HG02885 (cell line): ENCODE results near the gene MBOAT2.
"Not testable (repeated sequence)": the region's sequence is repeated elsewhere in the genome, so short reads cannot be mapped to it uniquely, and the experiment has no call there.

ENCODE experiments used
- ATAC-seq: cut with Tn5 transposase; IDR thresholded peaks from one replicate; pipeline ENCODE4 v1.9.1; 2021; ENCODE audit warnings: mild to moderate bottlenecking; ENCODE audit not compliant: unreplicated experiment, poor library complexity

MBOAT2 gene

GRCh38 chr2:9003616-9004337 lies at the start of gene MBOAT2:
Gene MBOAT2 (minus strand): TSS chr2:9003684. CDS start chr2:9003614, 70 bp downstream.
- peak; percentile 94 for ATAC-seq

- ATAC-seq = no peak
Observed at GRCh38 chr2:9052821-9053533, 49.5 kb upstream of the MBOAT2 start.

GRCh38 chr2:9051451-9051850 lies 48.0 kb upstream of the MBOAT2 start:
- not testable (repeated sequence) for ATAC-seq

GRCh38 chr2:9050122-9050809 lies 46.8 kb upstream of the MBOAT2 start:
- no peak for ATAC-seq

GRCh38 chr2:9045595-9045994 lies 42.1 kb upstream of the MBOAT2 start:
- no peak for ATAC-seq

- ATAC-seq = not testable (repeated sequence)
Observed at GRCh38 chr2:9043491-9043890, 40.0 kb upstream of the MBOAT2 start.

GRCh38 chr2:9037166-9037565 lies 33.7 kb upstream of the MBOAT2 start:
- no peak for ATAC-seq

- no peak for ATAC-seq
Observed at GRCh38 chr2:9033385-9034168, 30.1 kb upstream of the MBOAT2 start.

GRCh38 chr2:9032536-9033255 lies 29.2 kb upstream of the MBOAT2 start:
- no peak for ATAC-seq

GRCh38 chr2:9032121-9032520 lies 28.6 kb upstream of the MBOAT2 start:
- ATAC-seq = no peak

- no peak for ATAC-seq
Observed at GRCh38 chr2:9031246-9031645, 27.8 kb upstream of the MBOAT2 start.

GRCh38 chr2:9030841-9031240 lies 27.4 kb upstream of the MBOAT2 start:
- ATAC-seq = no peak

- ATAC-seq = no peak
Observed at GRCh38 chr2:9030190-9030589, 26.7 kb upstream of the MBOAT2 start.

GRCh38 chr2:9029721-9030120 lies 26.2 kb upstream of the MBOAT2 start:
- no peak for ATAC-seq

- no peak for ATAC-seq
Observed at GRCh38 chr2:9027884-9028283, 24.4 kb upstream of the MBOAT2 start.

GRCh38 chr2:9025746-9026145 lies 22.3 kb upstream of the MBOAT2 start:
- ATAC-seq = no peak

- no peak for ATAC-seq
Observed at GRCh38 chr2:9024575-9024974, 21.1 kb upstream of the MBOAT2 start.

GRCh38 chr2:9021563-9022211 lies 18.2 kb upstream of the MBOAT2 start:
- ATAC-seq = no peak

- no peak for ATAC-seq
Observed at GRCh38 chr2:9020267-9020666, 16.8 kb upstream of the MBOAT2 start.
